ENCODE data around the gene ABHD4.
"Not testable (repeated sequence)": the region's sequence is repeated elsewhere in the genome, so short reads cannot be mapped to it uniquely, and the experiment has no call there.

The ABHD4 gene

DNA sequence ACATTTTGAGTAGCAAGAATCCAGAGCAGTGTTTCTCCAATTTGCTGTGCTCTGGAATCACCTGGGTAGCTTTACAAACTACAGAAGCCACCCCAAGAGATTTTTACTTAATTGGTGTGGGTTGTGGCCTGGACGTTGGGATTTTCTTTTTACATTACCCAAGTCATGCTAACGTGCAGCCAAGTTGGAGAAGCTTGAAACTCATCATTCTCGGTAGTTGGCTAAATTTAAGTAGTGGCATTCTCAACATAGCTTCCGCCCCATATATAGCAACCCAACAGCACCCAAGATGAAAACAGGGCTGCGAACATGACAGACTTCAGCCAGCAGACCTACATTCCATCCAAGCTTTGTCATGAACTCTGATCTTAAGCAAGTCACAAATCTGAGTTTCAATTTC lies 34.1 kb upstream of the ABHD4 start:
- H3K27me3 ChIP-seq (ENCODE audit: insufficient read depth, low read length) = no peaks in the 10 kb centered on the region
- peaks cover 34% of the 10 kb centered on the region for H3K36me3 ChIP-seq (ENCODE audit: insufficient read depth, low read length)
- H3K4me1 ChIP-seq (ENCODE audit: control insufficient read depth, insufficient read depth, low read length, unreplicated experiment) = no peaks in the 10 kb centered on the region
- H3K79me2 ChIP-seq (ENCODE audit: control insufficient read depth, insufficient read depth, low read length, unreplicated experiment) = peaks cover 24% of the 10 kb centered on the region
- H3K27ac ChIP-seq (ENCODE audit: low read depth, low read length) = no peak overlapping the region
- no peak overlapping the region for H3K4me3 ChIP-seq (ENCODE audit: low read depth, low read length)
- no peak overlapping the region for H2AFZ ChIP-seq (ENCODE audit: low read length, unreplicated experiment)

DNA sequence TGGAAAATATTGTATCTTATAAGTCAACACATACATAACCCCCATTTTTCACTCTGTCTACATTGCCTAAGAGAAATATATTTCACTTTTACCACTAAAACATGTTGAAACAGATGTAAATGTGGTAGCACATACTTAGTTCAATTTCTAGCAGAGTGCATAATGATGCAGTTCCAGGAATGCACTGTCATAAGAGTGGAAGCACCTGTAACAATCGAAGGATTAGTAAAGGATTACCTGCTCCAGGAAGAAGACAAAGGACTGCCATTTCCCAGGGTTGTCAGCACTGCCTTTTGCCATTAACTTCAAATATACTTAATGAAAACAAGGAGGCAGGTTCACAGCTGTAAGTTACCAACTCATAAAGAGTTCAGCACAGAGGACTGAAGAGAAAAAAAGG lies 33.6 kb upstream of the ABHD4 start:
- H3K4me3 ChIP-seq (ENCODE audit: low read depth, low read length) = no peak overlapping the region
- no peak overlapping the region for H3K27ac ChIP-seq (ENCODE audit: low read depth, low read length)
- peaks cover 28% of the 10 kb centered on the region for H3K79me2 ChIP-seq (ENCODE audit: control insufficient read depth, insufficient read depth, low read length, unreplicated experiment)
- no peaks in the 10 kb centered on the region for H3K27me3 ChIP-seq (ENCODE audit: insufficient read depth, low read length)
- no peaks in the 10 kb centered on the region for H3K4me1 ChIP-seq (ENCODE audit: control insufficient read depth, insufficient read depth, low read length, unreplicated experiment)
- peaks cover 37% of the 10 kb centered on the region for H3K36me3 ChIP-seq (ENCODE audit: insufficient read depth, low read length)
- no peak overlapping the region for H2AFZ ChIP-seq (ENCODE audit: low read length, unreplicated experiment)

DNA sequence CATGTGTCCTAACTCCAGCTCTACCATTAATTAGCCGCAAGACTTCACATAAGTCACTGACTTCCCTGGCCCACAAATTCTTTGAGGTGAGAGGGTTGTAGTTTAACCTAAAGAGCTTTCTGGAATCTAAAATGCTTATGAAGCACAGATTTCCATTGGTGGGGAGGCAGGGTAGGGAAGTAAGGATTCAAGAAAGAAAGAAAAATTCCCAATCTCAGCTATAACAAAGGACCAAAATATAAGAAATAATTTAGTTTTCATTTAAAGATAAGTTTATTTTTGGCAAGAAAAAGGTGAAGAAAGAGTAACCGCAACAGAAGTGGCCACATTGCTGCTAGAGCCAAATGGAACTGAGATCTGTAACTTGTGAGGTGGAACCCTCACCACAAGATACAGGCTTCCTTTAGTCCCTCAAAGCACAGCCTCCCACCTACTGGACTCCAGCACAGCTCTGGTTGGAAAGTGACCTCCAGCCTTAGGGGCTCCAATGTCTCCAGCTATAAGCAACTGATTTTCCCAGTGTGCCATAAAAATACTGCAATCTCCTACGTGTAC lies 32.6 kb upstream of the ABHD4 start:
- no peaks in the 10 kb centered on the region for H3K27me3 ChIP-seq (ENCODE audit: insufficient read depth, low read length)
- H3K36me3 ChIP-seq (ENCODE audit: insufficient read depth, low read length) = peaks cover 44% of the 10 kb centered on the region
- H3K79me2 ChIP-seq (ENCODE audit: control insufficient read depth, insufficient read depth, low read length, unreplicated experiment) = peaks cover 36% of the 10 kb centered on the region
- H3K27ac ChIP-seq (ENCODE audit: low read depth, low read length) = no peak overlapping the region
- H3K4me3 ChIP-seq (ENCODE audit: low read depth, low read length) = no peak overlapping the region
- H2AFZ ChIP-seq (ENCODE audit: low read length, unreplicated experiment) = no peak overlapping the region
- H3K4me1 ChIP-seq (ENCODE audit: control insufficient read depth, insufficient read depth, low read length, unreplicated experiment) = peaks cover 4% of the 10 kb centered on the region

DNA sequence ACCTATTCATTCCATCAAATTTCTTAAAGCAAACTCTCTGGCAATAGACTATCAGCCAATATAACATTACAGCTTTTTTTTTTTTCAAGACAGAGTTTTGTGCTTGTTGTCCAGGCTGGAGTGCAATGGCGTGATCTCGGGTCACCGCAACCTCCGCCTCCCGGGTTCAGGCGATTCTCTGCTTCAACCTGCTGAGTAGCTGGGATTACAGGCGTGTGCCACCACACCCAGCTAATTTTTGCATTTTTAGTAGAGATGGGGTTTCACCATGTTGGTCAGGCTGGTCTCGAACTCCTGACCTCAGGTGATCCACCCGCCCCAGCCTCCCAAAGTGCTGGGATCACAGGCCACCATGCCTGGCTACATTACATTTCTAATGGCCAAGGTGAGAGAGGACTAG lies 31.8 kb upstream of the ABHD4 start:
- H3K27me3 ChIP-seq (ENCODE audit: insufficient read depth, low read length); H3K4me3 ChIP-seq (ENCODE audit: low read depth, low read length); H3K27ac ChIP-seq (ENCODE audit: low read depth, low read length); H2AFZ ChIP-seq (ENCODE audit: low read length, unreplicated experiment): not testable (repeated sequence)
- H3K36me3 ChIP-seq (ENCODE audit: insufficient read depth, low read length) = peaks cover 44% of the 10 kb centered on the region
- peaks cover 11% of the 10 kb centered on the region for H3K4me1 ChIP-seq (ENCODE audit: control insufficient read depth, insufficient read depth, low read length, unreplicated experiment)
- peaks cover 36% of the 10 kb centered on the region for H3K79me2 ChIP-seq (ENCODE audit: control insufficient read depth, insufficient read depth, low read length, unreplicated experiment)

DNA sequence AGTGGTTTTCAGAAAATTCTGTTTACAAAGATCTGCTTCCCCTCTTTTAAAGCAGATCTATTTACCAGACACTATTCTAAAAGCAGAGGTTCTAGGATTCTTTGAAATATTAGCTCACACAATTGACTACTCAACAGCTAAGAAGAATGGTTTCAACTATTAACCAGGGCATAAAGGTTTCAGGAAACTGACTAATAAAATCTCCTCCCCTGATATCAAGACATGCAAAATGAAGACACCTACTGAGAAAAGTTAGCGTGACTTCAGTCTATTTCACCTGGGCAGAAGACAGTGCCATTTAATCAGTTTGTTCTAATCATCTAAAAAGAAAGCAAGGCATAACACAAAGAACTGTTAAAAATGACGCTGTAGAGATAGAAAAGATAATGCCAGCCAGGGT lies 31.3 kb upstream of the ABHD4 start:
- H3K4me1 ChIP-seq (ENCODE audit: control insufficient read depth, insufficient read depth, low read length, unreplicated experiment) = peaks cover 13% of the 10 kb centered on the region
- no peak overlapping the region for H3K27ac ChIP-seq (ENCODE audit: low read depth, low read length)
- H3K79me2 ChIP-seq (ENCODE audit: control insufficient read depth, insufficient read depth, low read length, unreplicated experiment) = peaks cover 36% of the 10 kb centered on the region
- H3K36me3 ChIP-seq (ENCODE audit: insufficient read depth, low read length) = peaks cover 44% of the 10 kb centered on the region
- no peaks in the 10 kb centered on the region for H3K27me3 ChIP-seq (ENCODE audit: insufficient read depth, low read length)
- no peak overlapping the region for H2AFZ ChIP-seq (ENCODE audit: low read length, unreplicated experiment)
- H3K4me3 ChIP-seq (ENCODE audit: low read depth, low read length) = no peak overlapping the region

DNA sequence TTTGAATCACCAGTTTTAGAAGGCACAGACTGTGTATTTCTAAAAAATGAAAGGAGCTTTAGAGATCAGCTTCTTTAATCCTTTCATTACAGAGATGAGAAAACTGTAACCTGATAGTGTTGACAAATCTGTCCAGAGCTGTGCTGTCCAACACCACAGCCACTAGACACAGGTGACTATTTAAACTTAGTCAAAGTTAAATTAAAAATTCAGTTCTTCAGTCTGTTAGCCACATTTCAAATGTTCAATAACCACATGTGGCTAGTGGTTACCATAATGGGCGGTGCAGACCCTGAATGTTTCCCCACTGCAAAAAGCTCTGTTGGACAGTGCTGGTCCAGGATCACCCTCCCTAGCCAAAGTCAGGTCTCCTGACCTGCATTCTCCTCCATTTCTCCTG lies 30.7 kb upstream of the ABHD4 start:
- H2AFZ ChIP-seq (ENCODE audit: low read length, unreplicated experiment) = no peak overlapping the region
- no peak overlapping the region for H3K4me3 ChIP-seq (ENCODE audit: low read depth, low read length)
- peaks cover 44% of the 10 kb centered on the region for H3K36me3 ChIP-seq (ENCODE audit: insufficient read depth, low read length)
- peaks cover 19% of the 10 kb centered on the region for H3K4me1 ChIP-seq (ENCODE audit: control insufficient read depth, insufficient read depth, low read length, unreplicated experiment)
- no peaks in the 10 kb centered on the region for H3K27me3 ChIP-seq (ENCODE audit: insufficient read depth, low read length)
- H3K27ac ChIP-seq (ENCODE audit: low read depth, low read length) = no peak overlapping the region
- peaks cover 36% of the 10 kb centered on the region for H3K79me2 ChIP-seq (ENCODE audit: control insufficient read depth, insufficient read depth, low read length, unreplicated experiment)

DNA sequence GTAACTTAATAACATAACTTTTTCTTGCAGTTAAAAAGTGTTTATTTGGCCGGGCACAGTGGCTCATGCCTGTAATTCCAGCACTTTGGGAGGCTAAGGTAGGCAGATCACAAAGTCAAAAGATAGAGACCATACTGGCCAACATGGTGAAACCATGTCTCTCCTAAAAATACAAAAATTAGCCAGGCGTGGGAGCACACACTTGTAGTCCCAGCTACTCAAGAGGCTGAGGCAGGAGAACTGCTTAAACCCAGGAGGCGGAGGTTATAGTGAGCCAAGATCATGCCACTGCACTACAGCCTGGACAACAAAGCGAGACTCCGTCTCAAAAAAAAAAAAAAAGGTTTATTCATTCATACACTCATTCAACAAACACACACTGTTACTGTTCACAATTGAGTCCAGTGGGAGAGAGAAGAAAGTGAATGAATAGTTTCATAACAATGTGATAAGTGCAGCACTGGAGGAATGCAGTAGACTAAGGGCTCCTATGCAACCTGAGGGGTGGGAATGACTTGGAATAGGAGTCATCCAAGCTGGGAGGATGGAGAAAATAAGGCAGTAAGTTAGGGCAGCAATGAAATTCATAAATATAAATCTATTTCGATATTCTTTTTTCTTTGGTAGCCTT lies 28.9 kb upstream of the ABHD4 start:
- H3K36me3 ChIP-seq (ENCODE audit: insufficient read depth, low read length) = peaks cover 44% of the 10 kb centered on the region
- H3K27me3 ChIP-seq (ENCODE audit: insufficient read depth, low read length) = no peaks in the 10 kb centered on the region
- peaks cover 27% of the 10 kb centered on the region for H3K4me1 ChIP-seq (ENCODE audit: control insufficient read depth, insufficient read depth, low read length, unreplicated experiment)
- H3K79me2 ChIP-seq (ENCODE audit: control insufficient read depth, insufficient read depth, low read length, unreplicated experiment) = peaks cover 36% of the 10 kb centered on the region
- no peak overlapping the region for H3K27ac ChIP-seq (ENCODE audit: low read depth, low read length)
- no peak overlapping the region for H2AFZ ChIP-seq (ENCODE audit: low read length, unreplicated experiment)
- no peak overlapping the region for H3K4me3 ChIP-seq (ENCODE audit: low read depth, low read length)

DNA sequence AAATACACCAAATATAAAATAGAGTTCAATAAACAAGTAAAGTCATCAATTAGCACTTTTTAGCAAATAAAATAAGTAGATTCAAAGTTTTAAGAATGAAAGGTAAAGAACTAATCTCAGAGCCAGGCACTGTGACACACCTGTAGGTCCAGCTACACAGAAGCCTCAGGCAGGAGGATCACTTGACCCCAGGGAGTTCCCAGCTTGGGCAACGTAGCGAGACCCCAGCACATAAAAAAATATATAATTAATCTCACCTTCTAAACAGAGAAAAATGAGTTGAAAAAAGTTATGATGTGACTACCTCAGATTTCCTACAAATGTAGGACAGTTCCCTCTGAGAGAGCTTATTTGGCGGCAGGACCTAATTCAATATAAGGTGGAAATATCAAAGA lies 28.4 kb upstream of the ABHD4 start:
- peaks cover 37% of the 10 kb centered on the region for H3K79me2 ChIP-seq (ENCODE audit: control insufficient read depth, insufficient read depth, low read length, unreplicated experiment)
- H3K4me3 ChIP-seq (ENCODE audit: low read depth, low read length) = no peak overlapping the region
- H3K36me3 ChIP-seq (ENCODE audit: insufficient read depth, low read length) = peaks cover 44% of the 10 kb centered on the region

DNA sequence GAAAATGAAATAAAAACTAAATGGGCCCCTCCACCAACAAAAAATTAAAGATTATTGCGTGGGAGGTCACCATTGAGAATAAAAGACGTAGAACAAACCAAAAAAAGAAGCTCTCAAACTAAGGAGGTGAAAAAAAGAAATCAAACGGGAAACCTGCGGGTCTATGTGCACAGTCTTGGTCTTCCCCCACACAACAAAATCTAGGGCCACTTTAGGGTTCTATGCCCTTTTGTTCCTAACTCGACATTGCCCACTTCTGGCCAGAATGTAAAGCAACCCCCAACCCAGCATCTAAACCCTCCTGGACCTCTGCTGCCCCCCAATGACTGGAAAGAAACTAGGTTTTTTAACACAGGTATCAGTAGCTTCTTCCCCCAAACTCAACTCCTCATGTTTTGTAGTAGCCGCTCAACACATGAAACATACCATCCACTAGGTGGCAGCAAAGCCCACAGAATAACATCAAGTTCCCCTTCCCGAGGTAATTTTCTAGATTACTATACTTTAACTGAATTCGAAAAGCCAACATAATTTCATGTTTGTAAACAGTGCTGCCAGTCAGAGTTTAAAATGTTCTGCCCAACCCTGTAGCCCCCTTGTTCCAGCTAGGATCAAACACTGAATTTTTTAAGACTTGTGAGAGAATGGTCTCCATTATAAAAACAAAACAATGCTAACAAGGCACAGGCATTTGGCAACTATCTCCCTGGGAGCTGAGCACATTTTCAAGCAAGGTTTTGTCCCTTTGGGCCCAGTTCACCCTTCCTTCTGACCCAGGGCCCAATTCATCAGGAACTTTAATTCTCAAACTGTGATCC lies 27.8 kb upstream of the ABHD4 start:
- Histone ChIP-seq H3K27me3 (ENCODE audit: insufficient read depth, low read length) (no peaks in the 10 kb centered on the region), H3K27ac (ENCODE audit: low read depth, low read length) (peak overlapping the region; percentile 40), H3K4me1 (ENCODE audit: control insufficient read depth, insufficient read depth, low read length, unreplicated experiment) (peaks cover 27% of the 10 kb centered on the region), H3K4me3 (ENCODE audit: low read depth, low read length) (no peak overlapping the region), H2AFZ (ENCODE audit: low read length, unreplicated experiment) (peak overlapping the region; percentile 73), H3K79me2 (ENCODE audit: control insufficient read depth, insufficient read depth, low read length, unreplicated experiment) (peaks cover 40% of the 10 kb centered on the region), H3K36me3 (ENCODE audit: insufficient read depth, low read length) (peaks cover 44% of the 10 kb centered on the region)

More for the DNA sequence above, 28.4 kb upstream of the ABHD4 start:
- no peaks in the 10 kb centered on the region for H3K27me3 ChIP-seq (ENCODE audit: insufficient read depth, low read length)
- no peak overlapping the region for H2AFZ ChIP-seq (ENCODE audit: low read length, unreplicated experiment)
- H3K4me1 ChIP-seq (ENCODE audit: control insufficient read depth, insufficient read depth, low read length, unreplicated experiment) = peaks cover 27% of the 10 kb centered on the region
- H3K27ac ChIP-seq (ENCODE audit: low read depth, low read length) = no peak overlapping the region

DNA sequence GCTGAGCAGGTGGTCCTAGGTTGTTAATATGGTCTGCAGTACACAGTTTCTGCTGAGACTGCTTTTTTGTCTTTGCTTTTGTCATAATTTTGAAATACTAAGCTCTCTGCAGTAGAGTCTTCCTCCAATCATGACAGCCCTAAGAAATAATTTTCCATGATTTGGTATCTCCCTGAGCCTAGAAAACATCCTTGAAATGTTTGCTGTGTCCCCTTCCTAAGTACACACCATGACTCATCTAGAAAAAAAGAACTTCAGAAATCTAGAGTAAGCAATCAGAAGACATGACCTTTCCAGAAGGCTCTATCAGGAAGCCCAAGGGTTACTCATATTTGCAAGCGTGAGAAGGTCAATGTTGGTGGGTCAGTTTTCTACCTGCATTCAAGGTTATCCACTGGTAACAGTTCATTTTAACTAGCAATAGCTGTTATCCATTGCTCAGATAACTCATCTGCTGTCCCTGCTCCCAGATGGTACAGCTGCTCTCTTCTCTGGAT lies 25.5 kb upstream of the ABHD4 start:
- peak overlapping the region; percentile 59 for H3K27ac ChIP-seq (ENCODE audit: low read depth, low read length)

More for the DNA sequence above, 25.5 kb upstream of the ABHD4 start:
- H3K79me2 ChIP-seq (ENCODE audit: control insufficient read depth, insufficient read depth, low read length, unreplicated experiment) = peaks cover 46% of the 10 kb centered on the region
- H2AFZ ChIP-seq (ENCODE audit: low read length, unreplicated experiment) = no peak overlapping the region
- H3K36me3 ChIP-seq (ENCODE audit: insufficient read depth, low read length) = peaks cover 33% of the 10 kb centered on the region
- H3K27me3 ChIP-seq (ENCODE audit: insufficient read depth, low read length) = no peaks in the 10 kb centered on the region
- H3K4me3 ChIP-seq (ENCODE audit: low read depth, low read length) = no peak overlapping the region
- H3K4me1 ChIP-seq (ENCODE audit: control insufficient read depth, insufficient read depth, low read length, unreplicated experiment) = peaks cover 27% of the 10 kb centered on the region

All from ACC112 (cell line).